ENCODE data around the gene GARIN5A.

GARIN5A gene

DNA sequence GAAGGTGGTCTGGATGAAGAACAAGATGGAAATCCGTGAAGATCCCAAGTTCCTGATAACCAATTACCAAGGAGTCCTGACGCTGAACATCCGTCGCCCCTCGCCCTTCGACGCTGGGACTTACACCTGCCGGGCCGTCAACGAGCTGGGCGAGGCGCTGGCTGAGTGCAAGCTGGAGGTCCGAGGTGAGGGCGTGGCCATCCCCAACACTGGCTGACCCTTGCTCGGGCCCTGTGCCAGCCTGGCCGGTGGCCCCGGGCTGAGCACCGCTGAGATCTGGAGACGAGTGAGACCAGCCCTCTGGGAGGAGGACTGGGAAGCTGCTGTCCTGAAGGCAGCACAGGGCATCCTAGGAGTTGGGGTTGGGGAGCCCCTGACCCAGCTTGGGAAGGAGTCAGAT lies 12.3 kb downstream of the GARIN5A start:
- Histone ChIP-seq H3K27ac (ENCODE audit: insufficient read depth, low read depth, low read length, poor library complexity, severe bottlenecking) (no peak overlapping the region), H3K4me3 (ENCODE audit: insufficient read depth, low read depth, low read length) (no peak overlapping the region), H3K9me3 (ENCODE audit: control insufficient read depth, low read length) (no peaks in the 10 kb centered on the region), H3K27me3 (ENCODE audit: control insufficient read depth, insufficient read depth, low read length, poor library complexity, severe bottlenecking) (no peaks in the 10 kb centered on the region), H3K36me3 (ENCODE audit: control insufficient read depth, insufficient read depth, low read length) (no peaks in the 10 kb centered on the region), H3K4me1 (ENCODE audit: control insufficient read depth, insufficient read depth, low read length) (no peaks in the 10 kb centered on the region)
- 91% methylated on average over 19 of the region's 19 CpGs for WGBS, 2 experiments

DNA sequence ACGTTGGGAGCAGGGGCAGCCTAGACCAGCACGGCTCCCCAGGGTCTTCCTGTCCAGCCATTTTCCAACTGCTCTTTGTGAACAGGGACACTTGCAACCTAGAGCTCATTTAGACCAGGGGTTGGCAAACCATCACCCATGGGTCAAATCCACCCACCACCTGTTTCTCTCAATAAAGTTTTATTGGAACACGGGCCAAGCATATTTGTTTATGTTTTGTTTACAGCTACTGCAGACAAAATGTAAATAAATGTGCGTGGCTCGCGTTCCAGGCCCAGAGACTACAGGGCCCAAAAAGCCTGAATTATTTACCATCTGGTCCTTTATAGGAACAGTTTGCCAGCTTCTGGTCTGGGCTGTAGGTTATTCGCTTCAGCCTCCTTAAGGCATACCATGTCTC lies 13.7 kb downstream of the GARIN5A start:
- no peaks in the 10 kb centered on the region for H3K27me3 ChIP-seq (ENCODE audit: control insufficient read depth, insufficient read depth, low read length, poor library complexity, severe bottlenecking)
- H3K36me3 ChIP-seq (ENCODE audit: control insufficient read depth, insufficient read depth, low read length): no peaks in the 10 kb centered on the region
- no peak overlapping the region for H3K4me3 ChIP-seq (ENCODE audit: insufficient read depth, low read depth, low read length)
- WGBS, 2 experiments: 85 to 88% methylated on average over 7 of the region's 7 CpGs
- no peaks in the 10 kb centered on the region for H3K9me3 ChIP-seq (ENCODE audit: control insufficient read depth, low read length)
- H3K27ac ChIP-seq (ENCODE audit: insufficient read depth, low read depth, low read length, poor library complexity, severe bottlenecking): no peak overlapping the region
- H3K4me1 ChIP-seq (ENCODE audit: control insufficient read depth, insufficient read depth, low read length): no peaks in the 10 kb centered on the region

DNA sequence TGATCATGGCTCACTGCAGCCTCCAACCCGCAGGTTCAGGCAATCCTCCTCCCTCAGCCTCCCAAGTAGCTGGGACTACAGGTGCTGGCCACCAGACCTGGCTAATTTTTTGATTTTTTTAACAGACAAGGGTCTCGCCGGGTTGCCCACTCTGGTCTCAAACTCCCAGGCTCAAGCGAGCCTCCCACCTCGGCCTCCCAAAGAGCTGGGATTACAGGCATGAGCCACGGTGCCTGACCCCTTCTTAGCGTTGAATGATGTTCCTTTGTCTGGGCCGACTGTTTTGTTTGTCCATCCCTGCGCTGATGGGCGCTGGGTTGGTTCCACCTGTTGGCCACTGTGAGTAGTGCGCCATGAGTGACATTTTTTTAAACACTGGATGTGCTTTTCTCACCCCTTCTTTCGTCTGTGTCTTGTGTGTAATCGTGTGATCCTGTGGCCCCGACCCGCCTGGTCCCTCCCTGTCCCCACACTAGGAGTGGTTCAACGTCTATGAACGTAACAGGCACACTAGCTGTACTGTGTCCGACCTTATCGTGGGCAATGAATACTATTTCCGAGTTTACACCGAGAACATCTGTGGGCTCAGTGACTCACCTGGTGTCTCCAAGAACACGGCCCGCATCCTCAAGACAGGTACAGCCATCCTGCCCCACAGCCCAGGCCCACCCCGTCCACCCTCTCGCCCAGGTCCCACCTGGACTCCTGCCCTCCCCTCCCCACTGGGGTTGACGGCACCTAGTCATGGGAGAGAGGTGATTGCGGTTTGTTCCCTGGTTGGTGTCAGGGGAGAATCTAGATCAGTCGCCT lies 15.4 kb downstream of the GARIN5A start:
- no peaks in the 10 kb centered on the region for H3K9me3 ChIP-seq (ENCODE audit: control insufficient read depth, low read length)
- no peaks in the 10 kb centered on the region for H3K4me1 ChIP-seq (ENCODE audit: control insufficient read depth, insufficient read depth, low read length)
- H3K36me3 ChIP-seq (ENCODE audit: control insufficient read depth, insufficient read depth, low read length): no peaks in the 10 kb centered on the region
- no peak overlapping the region for H3K4me3 ChIP-seq (ENCODE audit: insufficient read depth, low read depth, low read length)
- WGBS, 2 experiments: 42 to 46% methylated on average over 28 of the region's 28 CpGs
- H3K27me3 ChIP-seq (ENCODE audit: control insufficient read depth, insufficient read depth, low read length, poor library complexity, severe bottlenecking): no peaks in the 10 kb centered on the region
- no peak overlapping the region for H3K27ac ChIP-seq (ENCODE audit: insufficient read depth, low read depth, low read length, poor library complexity, severe bottlenecking)

DNA sequence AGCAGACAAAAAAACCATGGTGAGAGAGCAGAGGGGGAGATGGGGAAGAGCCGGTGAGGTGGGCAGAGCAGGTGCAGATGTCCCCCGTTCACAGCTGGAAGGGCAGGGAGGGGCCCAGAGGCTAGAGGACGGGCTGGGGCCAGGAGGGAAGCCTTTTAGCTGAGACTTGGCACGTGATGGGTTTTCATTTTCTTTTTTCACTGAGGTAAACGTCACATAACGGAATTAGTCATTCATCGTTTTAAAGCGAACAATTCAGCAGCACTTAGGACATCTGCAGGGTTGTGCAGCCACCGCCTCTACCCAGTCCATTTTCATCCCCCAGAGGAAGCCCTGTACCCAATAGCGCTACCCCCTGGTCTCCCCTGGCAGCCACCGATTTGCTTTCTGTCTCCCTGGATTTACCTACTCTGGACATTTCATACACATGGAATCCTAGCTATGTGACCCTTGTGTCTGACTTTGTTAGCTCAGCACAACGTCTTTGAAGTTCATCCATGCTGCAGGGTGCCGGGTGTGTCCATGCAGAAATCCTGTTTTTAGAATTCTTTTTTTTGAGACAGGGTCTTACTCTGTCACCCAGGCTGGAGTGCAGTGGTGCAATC lies 16.4 kb downstream of the GARIN5A start:
- Histone ChIP-seq H3K27ac (ENCODE audit: insufficient read depth, low read depth, low read length, poor library complexity, severe bottlenecking) (no peak overlapping the region), H3K36me3 (ENCODE audit: control insufficient read depth, insufficient read depth, low read length) (no peaks in the 10 kb centered on the region), H3K4me3 (ENCODE audit: insufficient read depth, low read depth, low read length) (no peak overlapping the region), H3K9me3 (ENCODE audit: control insufficient read depth, low read length) (no peaks in the 10 kb centered on the region), H3K4me1 (ENCODE audit: control insufficient read depth, insufficient read depth, low read length) (no peaks in the 10 kb centered on the region), H3K27me3 (ENCODE audit: control insufficient read depth, insufficient read depth, low read length, poor library complexity, severe bottlenecking) (no peaks in the 10 kb centered on the region)
- WGBS, 2 experiments: 75 to 81% methylated on average over 13 of the region's 13 CpGs

DNA sequence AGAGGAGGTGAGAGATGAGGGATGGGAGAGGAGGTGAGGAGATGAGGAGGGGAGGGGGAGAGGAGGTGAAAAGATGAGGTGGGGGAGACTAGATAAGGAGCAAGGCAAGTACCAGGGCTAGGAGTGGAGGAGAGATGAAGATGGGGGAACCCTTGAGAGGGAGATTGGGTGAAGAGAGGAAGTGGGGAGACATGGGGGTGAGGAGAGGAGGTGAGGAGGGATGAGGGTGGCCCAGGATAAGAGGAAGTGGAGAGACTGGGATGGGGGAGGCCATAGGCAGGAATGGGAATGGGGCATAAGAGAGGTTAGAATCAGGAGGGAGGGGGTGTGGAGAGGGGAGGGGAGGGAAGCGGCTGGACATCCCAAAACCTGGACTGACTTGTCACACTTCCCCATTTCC lies 17.0 kb downstream of the GARIN5A start:
- H3K27me3 ChIP-seq (ENCODE audit: control insufficient read depth, insufficient read depth, low read length, poor library complexity, severe bottlenecking): no peaks in the 10 kb centered on the region
- 81 to 86% methylated on average over 1 of the region's 1 CpG for WGBS, 2 experiments
- H3K4me3 ChIP-seq (ENCODE audit: insufficient read depth, low read depth, low read length): no peak overlapping the region
- H3K4me1 ChIP-seq (ENCODE audit: control insufficient read depth, insufficient read depth, low read length): no peaks in the 10 kb centered on the region
- H3K36me3 ChIP-seq (ENCODE audit: control insufficient read depth, insufficient read depth, low read length): no peaks in the 10 kb centered on the region
- H3K27ac ChIP-seq (ENCODE audit: insufficient read depth, low read depth, low read length, poor library complexity, severe bottlenecking): no peak overlapping the region
- H3K9me3 ChIP-seq (ENCODE audit: control insufficient read depth, low read length): no peaks in the 10 kb centered on the region

DNA sequence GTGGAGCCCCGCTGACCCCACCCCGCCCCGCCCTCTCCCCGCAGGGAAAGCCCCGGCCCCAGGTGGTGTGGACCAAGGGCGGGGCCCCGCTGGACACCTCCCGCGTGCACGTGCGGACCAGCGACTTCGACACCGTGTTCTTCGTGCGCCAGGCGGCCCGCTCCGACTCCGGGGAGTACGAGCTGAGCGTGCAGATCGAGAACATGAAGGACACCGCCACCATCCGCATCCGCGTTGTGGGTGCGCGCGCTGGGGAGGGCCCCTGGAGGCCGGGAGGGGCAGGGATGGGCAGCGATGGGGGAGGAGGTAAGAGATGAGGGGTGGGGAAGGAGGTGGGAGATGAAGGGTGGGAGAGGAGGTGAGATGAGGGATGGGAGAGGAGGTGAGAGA lies 17.6 kb downstream of the GARIN5A start:
- 91 to 92% methylated on average over 32 of the region's 32 CpGs for WGBS, 2 experiments
- no peaks in the 10 kb centered on the region for H3K4me1 ChIP-seq (ENCODE audit: control insufficient read depth, insufficient read depth, low read length)
- H3K4me3 ChIP-seq (ENCODE audit: insufficient read depth, low read depth, low read length): no peak overlapping the region
- no peaks in the 10 kb centered on the region for H3K36me3 ChIP-seq (ENCODE audit: control insufficient read depth, insufficient read depth, low read length)
- H3K27ac ChIP-seq (ENCODE audit: insufficient read depth, low read depth, low read length, poor library complexity, severe bottlenecking): no peak overlapping the region
- no peaks in the 10 kb centered on the region for H3K27me3 ChIP-seq (ENCODE audit: control insufficient read depth, insufficient read depth, low read length, poor library complexity, severe bottlenecking)
- no peaks in the 10 kb centered on the region for H3K9me3 ChIP-seq (ENCODE audit: control insufficient read depth, low read length)

DNA sequence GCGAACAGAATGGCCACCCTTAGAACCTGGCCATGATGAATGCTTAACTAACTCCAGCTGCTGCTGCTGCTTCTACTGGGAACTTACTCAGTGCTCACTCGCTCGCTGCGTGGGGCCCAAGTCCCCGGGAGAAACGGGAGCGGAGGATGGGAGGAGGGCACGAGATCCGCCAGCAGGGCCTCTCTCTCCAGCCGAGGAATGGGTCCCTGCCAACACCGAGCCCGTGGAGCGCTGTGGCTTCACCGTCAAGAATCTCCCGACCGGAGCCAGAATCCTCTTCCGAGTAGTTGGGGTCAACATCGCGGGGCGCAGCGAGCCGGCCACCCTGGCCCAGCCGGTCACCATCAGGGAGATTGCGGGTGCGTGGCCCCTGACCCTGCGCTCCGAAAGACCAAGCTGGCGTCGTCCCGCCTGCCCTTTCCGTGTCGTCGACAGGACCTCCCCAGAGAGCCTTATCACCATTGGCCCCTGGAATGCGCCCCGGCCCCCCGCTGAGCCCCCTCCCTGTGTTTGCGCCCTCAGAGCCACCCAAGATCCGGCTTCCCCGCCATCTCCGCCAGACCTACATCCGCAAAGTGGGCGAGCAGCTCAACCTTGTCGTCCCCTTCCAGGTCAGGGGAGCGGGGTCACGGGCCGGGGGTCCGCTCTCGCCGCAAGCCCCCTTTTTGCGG lies 18.1 kb downstream of the GARIN5A start:
- H3K4me1 ChIP-seq (ENCODE audit: control insufficient read depth, insufficient read depth, low read length): no peaks in the 10 kb centered on the region
- H3K27ac ChIP-seq (ENCODE audit: insufficient read depth, low read depth, low read length, poor library complexity, severe bottlenecking): no peak overlapping the region
- no peaks in the 10 kb centered on the region for H3K9me3 ChIP-seq (ENCODE audit: control insufficient read depth, low read length)
- H3K27me3 ChIP-seq (ENCODE audit: control insufficient read depth, insufficient read depth, low read length, poor library complexity, severe bottlenecking): no peaks in the 10 kb centered on the region
- no peaks in the 10 kb centered on the region for H3K36me3 ChIP-seq (ENCODE audit: control insufficient read depth, insufficient read depth, low read length)
- WGBS, 2 experiments: 85 to 86% methylated on average over 50 of the region's 50 CpGs
- H3K4me3 ChIP-seq (ENCODE audit: insufficient read depth, low read depth, low read length): no peak overlapping the region

DNA sequence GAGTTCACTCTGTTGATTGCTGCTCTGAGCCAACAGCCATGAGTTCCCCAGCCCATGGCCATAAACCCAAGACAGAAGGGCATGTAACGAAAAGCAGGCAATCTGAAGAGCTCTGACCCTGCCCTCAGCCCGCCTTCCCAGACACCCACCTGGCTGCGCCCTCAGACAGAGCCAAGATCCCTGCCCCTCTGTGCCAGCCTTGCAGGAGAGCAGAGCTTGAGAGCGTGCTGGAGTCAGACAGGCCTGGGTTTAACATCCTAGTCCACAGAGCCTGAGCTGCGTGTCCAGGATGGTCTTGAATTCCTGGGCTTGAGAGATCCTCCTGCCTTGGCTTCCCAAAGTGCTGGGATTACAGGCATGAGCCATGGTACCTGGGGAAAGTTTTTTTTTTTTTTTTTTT lies 19.3 kb downstream of the GARIN5A start:
- WGBS, 2 experiments: 89 to 94% methylated on average over 5 of the region's 5 CpGs
- no peaks in the 10 kb centered on the region for H3K36me3 ChIP-seq (ENCODE audit: control insufficient read depth, insufficient read depth, low read length)
- H3K9me3 ChIP-seq (ENCODE audit: control insufficient read depth, low read length): no peaks in the 10 kb centered on the region
- no peaks in the 10 kb centered on the region for H3K4me1 ChIP-seq (ENCODE audit: control insufficient read depth, insufficient read depth, low read length)
- H3K4me3 ChIP-seq (ENCODE audit: insufficient read depth, low read depth, low read length): no peak overlapping the region
- no peaks in the 10 kb centered on the region for H3K27me3 ChIP-seq (ENCODE audit: control insufficient read depth, insufficient read depth, low read length, poor library complexity, severe bottlenecking)
- H3K27ac ChIP-seq (ENCODE audit: insufficient read depth, low read depth, low read length, poor library complexity, severe bottlenecking): no peak overlapping the region

DNA sequence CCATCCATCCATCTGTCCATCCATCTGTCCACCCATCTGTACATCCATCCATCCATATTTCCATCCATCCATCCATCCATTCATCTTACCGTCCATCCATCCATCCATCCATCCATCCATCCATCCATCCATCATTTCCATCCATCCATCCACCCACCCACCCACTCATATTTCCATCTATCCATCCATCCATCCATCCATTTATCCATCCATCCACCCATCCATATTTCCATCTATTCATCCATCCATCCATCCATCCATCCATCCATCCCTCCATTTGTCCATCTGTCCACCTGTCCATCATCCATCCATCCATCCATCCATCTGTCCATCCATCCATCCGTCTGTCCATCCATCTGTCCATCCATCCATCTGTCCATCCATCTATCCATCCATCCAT lies 20.7 kb downstream of the GARIN5A start:
- H3K27me3 ChIP-seq (ENCODE audit: control insufficient read depth, insufficient read depth, low read length, poor library complexity, severe bottlenecking): no peaks in the 10 kb centered on the region
- WGBS, 2 experiments: 74 to 81% methylated on average over 2 of the region's 2 CpGs
- no peaks in the 10 kb centered on the region for H3K4me1 ChIP-seq (ENCODE audit: control insufficient read depth, insufficient read depth, low read length)

DNA sequence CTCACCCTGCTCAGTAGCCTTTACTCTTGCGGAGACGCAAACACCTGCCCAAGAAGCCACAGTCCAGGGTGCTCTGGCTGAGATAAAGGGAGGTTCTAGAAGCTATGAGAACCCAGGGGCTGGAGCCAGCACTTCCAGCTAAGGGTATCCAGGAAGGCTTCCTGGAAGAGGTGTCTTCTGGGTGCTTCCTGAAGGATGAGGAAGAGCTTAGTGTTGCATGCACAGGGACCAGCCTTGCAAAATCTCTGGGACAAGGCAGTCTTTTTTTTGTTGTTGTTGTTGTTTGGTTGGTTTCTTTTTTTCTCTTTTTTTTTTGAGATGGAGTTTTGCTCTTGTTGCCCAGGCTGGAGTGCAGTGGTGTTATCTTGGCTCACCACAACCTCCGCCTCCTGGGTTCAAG lies 23.4 kb downstream of the GARIN5A start:
- Histone ChIP-seq H3K36me3 (ENCODE audit: control insufficient read depth, insufficient read depth, low read length) (no peaks in the 10 kb centered on the region), H3K27me3 (ENCODE audit: control insufficient read depth, insufficient read depth, low read length, poor library complexity, severe bottlenecking) (no peaks in the 10 kb centered on the region), H3K4me1 (ENCODE audit: control insufficient read depth, insufficient read depth, low read length) (no peaks in the 10 kb centered on the region), H3K9me3 (ENCODE audit: control insufficient read depth, low read length) (no peaks in the 10 kb centered on the region), H3K4me3 (ENCODE audit: insufficient read depth, low read depth, low read length) (no peak overlapping the region), H3K27ac (ENCODE audit: insufficient read depth, low read depth, low read length, poor library complexity, severe bottlenecking) (no peak overlapping the region)
- WGBS, 2 experiments: 87 to 96% methylated on average over 3 of the region's 3 CpGs

More for the DNA sequence above, 20.7 kb downstream of the GARIN5A start:
- Histone ChIP-seq H3K36me3 (ENCODE audit: control insufficient read depth, insufficient read depth, low read length) (no peaks in the 10 kb centered on the region), H3K27ac (ENCODE audit: insufficient read depth, low read depth, low read length, poor library complexity, severe bottlenecking) (no peak overlapping the region), H3K9me3 (ENCODE audit: control insufficient read depth, low read length) (no peaks in the 10 kb centered on the region), H3K4me3 (ENCODE audit: insufficient read depth, low read depth, low read length) (no peak overlapping the region)

All from ectodermal cell (in vitro differentiated cells).